GM19397 (cell line): Measurements from ENCODE around the gene ZNF611.
"Not testable (repeated sequence)": the region's sequence is repeated elsewhere in the genome, so short reads cannot be mapped to it uniquely, and the experiment has no call there.

Source experiments
- ATAC-seq: cut with Tn5 transposase; IDR thresholded peaks from one replicate; pipeline ENCODE4 v1.9.1; 2021; ENCODE audit warnings: mild to moderate bottlenecking, moderate library complexity; ENCODE audit not compliant: unreplicated experiment

Gene ZNF611

GRCh38 chr19:52687684-52688083, 47.2 kb downstream of the ZNF611 start:
- no peak for ATAC-seq

GRCh38 chr19:52685811-52686210, 49.0 kb downstream of the ZNF611 start:
- no peak for ATAC-seq

- ATAC-seq: not testable (repeated sequence)
Observed at GRCh38 chr19:52681216-52681615, 53.6 kb downstream of the ZNF611 start.

DNA sequence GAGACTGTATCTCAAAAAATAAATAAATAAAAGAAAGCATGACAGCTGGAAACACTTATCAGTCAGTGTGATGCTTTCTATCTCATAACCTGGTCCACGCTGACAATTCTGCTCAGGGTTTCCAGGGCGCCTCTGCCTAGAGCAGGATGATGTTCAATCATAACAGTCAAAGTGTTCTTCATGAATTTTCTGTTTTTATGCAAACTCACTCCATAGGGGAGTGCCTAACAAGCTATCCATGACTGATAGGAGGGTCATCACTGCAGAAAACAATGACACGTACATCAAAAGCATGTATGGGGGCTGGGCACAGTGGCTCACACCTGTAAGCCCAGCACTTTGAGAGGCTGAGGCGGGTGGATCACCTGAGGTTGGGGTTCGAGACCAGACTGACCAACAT, 55.2 kb downstream of the ZNF611 start:
- ATAC-seq: no peak

DNA sequence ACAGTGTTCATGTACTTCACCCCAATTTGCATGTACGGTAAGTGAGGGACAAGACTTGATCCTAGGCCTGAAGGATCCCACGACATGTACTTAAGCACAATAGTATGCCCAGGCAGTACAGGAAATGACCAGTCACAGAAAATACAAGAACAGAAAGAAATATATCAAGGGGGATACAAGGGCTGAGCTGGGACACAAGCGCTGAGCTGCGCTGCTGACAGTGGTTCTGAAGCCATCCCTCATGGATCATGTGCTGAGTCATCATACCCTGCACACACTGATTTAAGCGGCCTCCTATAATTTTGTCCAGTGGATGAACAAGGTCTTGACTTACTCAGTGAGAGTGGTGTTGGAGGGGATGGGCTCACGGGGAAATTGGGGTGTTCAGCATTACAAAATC, 59.6 kb downstream of the ZNF611 start:
- not testable (repeated sequence) for ATAC-seq

GRCh38 chr19:52673014-52673413, 61.8 kb downstream of the ZNF611 start:
- no peak for ATAC-seq

- ATAC-seq: no peak
Observed at GRCh38 chr19:52670046-52670445, 64.8 kb downstream of the ZNF611 start.

DNA sequence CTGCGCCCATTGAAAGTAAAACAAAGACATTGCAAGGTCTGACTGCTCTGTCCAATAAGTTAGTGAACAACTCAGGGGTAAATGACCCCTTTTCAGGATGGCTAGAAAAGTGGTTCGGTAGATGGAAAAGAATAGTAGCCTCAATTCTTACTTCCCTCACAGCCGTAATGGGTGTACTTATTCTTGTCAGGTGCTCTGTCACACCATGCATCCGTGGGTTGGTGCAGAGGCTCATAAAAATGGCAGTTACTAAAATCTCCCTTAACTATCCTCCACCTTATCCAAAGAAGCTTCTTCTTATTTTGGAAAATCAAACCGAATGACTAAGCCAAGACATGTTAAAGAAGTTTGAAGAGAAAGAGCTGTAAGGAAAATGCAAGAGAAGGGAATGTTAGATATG, 65.3 kb downstream of the ZNF611 start:
- no peak for ATAC-seq

DNA sequence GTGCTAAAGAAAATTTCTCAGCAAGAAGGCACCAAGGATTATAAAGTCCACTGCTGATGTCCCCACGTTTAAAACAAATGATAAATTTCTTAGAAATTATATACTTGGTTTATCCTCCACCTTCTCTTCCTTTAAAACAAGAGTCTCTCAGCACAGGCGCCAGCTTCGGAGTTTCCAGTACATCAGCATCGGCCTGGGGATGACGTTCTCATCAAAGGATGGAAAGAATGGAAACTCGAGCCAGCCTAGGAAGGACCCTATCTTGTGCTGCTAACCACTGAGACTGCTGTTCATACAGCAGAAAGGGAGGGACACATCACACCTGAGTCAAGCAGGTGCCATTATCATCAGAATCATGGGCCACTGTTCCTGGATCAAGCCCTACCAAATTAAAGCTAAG, 66.9 kb downstream of the ZNF611 start:
- no peak for ATAC-seq

GRCh38 chr19:52666506-52666905, 68.3 kb downstream of the ZNF611 start:
- ATAC-seq: no peak

- ATAC-seq: no peak
Observed at GRCh38 chr19:52665529-52665928, 69.3 kb downstream of the ZNF611 start.

DNA sequence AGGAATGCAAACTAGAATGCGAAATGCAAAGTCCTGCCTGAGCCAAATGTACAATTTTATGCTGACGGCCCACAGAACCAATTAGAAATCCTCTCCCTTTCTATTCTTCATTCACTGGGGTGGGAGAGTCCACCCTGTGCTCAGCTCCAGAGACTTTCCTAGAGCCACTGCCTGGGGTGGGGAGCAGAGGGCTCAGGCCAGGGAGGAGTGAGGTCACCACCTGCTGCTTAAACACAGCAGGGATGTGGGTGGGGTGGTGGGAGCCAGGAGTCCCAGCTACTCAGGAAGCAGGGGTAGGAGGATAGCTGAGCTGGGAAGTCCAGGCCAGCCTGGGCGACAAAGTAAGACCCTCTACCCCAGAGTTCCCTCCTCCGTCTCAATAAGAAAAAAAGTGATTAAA, 69.8 kb downstream of the ZNF611 start:
- no peak for ATAC-seq

- ATAC-seq: no peak
Observed at GRCh38 chr19:52664461-52664860, 70.4 kb downstream of the ZNF611 start.

DNA sequence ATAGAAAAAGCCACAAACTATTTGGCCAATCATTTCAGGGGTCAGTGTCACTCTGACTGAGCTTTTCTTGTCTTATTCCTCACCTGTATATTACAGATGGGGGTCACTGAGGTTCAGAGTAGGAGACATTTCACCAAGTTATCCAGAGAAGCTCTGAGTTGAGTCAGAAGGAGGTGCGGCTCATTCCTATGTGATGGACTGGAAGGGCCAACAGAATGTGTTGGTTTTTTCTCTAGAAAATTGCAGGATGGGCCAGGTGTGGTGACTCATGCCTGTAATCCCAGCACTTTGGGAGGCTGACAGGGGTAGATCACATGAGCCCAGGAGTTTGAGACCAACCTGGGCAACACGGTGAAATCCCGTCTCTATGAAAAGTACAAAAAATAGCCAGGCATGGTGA, 72.2 kb downstream of the ZNF611 start:
- no peak for ATAC-seq

- no peak for ATAC-seq
Observed at GRCh38 chr19:52660981-52661380, 73.9 kb downstream of the ZNF611 start.

DNA sequence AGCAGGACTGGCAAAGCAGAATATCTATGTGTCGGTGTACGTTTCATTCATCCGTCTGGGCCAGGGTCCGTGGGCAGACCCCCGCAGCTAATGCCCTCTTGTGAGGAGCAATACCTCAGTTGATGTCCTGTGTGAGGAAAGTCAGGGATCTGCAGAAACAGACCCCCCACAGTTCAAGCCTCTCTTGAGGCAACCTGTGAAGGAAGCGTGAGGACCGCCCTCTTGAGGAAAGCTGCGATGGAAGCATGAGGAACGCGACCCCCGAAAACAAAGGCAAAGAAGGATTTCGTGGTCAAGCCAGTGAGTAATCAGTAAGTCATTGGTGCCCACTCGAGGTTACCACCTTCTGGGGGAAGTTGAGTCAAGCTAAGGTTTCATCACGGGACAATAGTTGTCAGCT, 75.8 kb downstream of the ZNF611 start:
- no peak for ATAC-seq

DNA sequence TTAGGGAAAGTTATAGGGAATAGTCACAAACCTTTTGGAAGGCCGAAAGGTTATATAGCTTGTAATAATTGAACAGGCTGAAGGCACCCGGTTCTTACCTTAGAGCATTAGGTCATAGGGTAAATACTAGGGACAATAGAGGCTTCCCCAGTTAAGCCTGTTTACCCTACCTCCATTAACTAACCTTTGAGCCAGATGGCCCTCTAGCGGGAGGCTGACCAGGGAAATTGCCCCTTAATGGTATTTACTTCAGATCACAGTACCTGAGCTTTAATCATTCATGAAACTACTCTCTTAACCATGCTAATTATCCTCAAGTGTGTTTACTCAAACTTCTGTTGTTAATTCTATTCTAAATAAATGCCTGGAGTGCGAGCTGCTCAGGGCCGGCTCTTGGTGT, 76.2 kb downstream of the ZNF611 start:
- ATAC-seq: no peak

- ATAC-seq: no peak
Observed at GRCh38 chr19:52653161-52653560, 81.7 kb downstream of the ZNF611 start.
